ENCODE data around the gene HINT2.

Gene HINT2

GRCh38 chr9:35808433-35808832, 6.4 kb downstream of the HINT2 start:
- Histone ChIP-seq H3K27ac (ENCODE audit: low read depth, low read length) (no peak overlapping the region), H3K4me1 (ENCODE audit: control insufficient read depth, low read length) (peaks cover 22% of the 10 kb centered on the region), H3K4me3 (ENCODE audit: low read length) (no peak overlapping the region), H3K4me2 (ENCODE audit: low read length) (no peak overlapping the region), H3K9me2 (replicated peaks; ENCODE audit: control insufficient read depth, low read length) (no peaks in the 10 kb centered on the region), H3K36me3 (ENCODE audit: control insufficient read depth, low read length) (peaks cover 8% of the 10 kb centered on the region), H3K27me3 (ENCODE audit: control insufficient read depth, low read length) (no peaks in the 10 kb centered on the region), H3K9me3 (ENCODE audit: control insufficient read depth, insufficient read depth, low read length) (no peaks in the 10 kb centered on the region), H3F3A (ENCODE audit: control insufficient read depth, insufficient read depth) (no peaks in the 10 kb centered on the region), H3K79me2 (ENCODE audit: control insufficient read depth, low read length) (peaks cover under 1% of the 10 kb centered on the region; the same call in 1 of the 2 replicates), H4K20me1 (ENCODE audit: control insufficient read depth, insufficient read depth, low read depth, low read length) (no peaks in the 10 kb centered on the region)
- TF ChIP-seq EZH2phosphoT487 (IDR thresholded peaks at IDR 0.05; ENCODE audit: borderline replicate concordance, low read length): no peak
- TF ChIP-seq, protein P1, sequence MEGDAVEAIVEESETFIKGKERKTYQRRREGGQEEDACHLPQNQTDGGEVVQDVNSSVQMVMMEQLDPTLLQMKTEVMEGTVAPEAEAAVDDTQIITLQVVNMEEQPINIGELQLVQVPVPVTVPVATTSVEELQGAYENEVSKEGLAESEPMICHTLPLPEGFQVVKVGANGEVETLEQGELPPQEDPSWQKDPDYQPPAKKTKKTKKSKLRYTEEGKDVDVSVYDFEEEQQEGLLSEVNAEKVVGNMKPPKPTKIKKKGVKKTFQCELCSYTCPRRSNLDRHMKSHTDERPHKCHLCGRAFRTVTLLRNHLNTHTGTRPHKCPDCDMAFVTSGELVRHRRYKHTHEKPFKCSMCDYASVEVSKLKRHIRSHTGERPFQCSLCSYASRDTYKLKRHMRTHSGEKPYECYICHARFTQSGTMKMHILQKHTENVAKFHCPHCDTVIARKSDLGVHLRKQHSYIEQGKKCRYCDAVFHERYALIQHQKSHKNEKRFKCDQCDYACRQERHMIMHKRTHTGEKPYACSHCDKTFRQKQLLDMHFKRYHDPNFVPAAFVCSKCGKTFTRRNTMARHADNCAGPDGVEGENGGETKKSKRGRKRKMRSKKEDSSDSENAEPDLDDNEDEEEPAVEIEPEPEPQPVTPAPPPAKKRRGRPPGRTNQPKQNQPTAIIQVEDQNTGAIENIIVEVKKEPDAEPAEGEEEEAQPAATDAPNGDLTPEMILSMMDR (IDR thresholded peaks at IDR 0.05; ENCODE audit: low read depth, low read length, poor library complexity, severe bottlenecking): no peak

GRCh38 chr9:35806101-35806500, 8.7 kb downstream of the HINT2 start:
- Histone ChIP-seq H3K9me2 (replicated peaks; ENCODE audit: control insufficient read depth, low read length) (no peaks in the 10 kb centered on the region), H3K4me3 (ENCODE audit: low read length) (no peak overlapping the region), H3K4me1 (ENCODE audit: control insufficient read depth, low read length) (peaks cover under 1% of the 10 kb centered on the region; the same call in 1 of the 2 replicates), H4K20me1 (ENCODE audit: control insufficient read depth, insufficient read depth, low read depth, low read length) (no peaks in the 10 kb centered on the region), H3K4me2 (ENCODE audit: low read length) (no peak overlapping the region), H3K27ac (ENCODE audit: low read depth, low read length) (no peak overlapping the region), H3K36me3 (ENCODE audit: control insufficient read depth, low read length) (no peaks in the 10 kb centered on the region), H3F3A (ENCODE audit: control insufficient read depth, insufficient read depth) (no peaks in the 10 kb centered on the region), H3K27me3 (ENCODE audit: control insufficient read depth, low read length) (no peaks in the 10 kb centered on the region), H3K9me3 (ENCODE audit: control insufficient read depth, insufficient read depth, low read length) (no peaks in the 10 kb centered on the region), H3K79me2 (ENCODE audit: control insufficient read depth, low read length) (no peaks in the 10 kb centered on the region)
- TF ChIP-seq EZH2phosphoT487 (IDR thresholded peaks at IDR 0.05; ENCODE audit: borderline replicate concordance, low read length): no peak
- TF ChIP-seq, protein P1 (IDR thresholded peaks at IDR 0.05; ENCODE audit: low read depth, low read length, poor library complexity, severe bottlenecking): no peak

GRCh38 chr9:35801328-35802128, 13.3 kb downstream of the HINT2 start:
- no peaks in the 10 kb centered on the region for H3K9me2 ChIP-seq (replicated peaks; ENCODE audit: control insufficient read depth, low read length)
- no peak overlapping the region for H3K27ac ChIP-seq (ENCODE audit: low read depth, low read length)
- no peaks in the 10 kb centered on the region for H3F3A ChIP-seq (ENCODE audit: control insufficient read depth, insufficient read depth)
- no peak overlapping the region for H3K4me3 ChIP-seq (ENCODE audit: low read length)
- H3K9me3 ChIP-seq (ENCODE audit: control insufficient read depth, insufficient read depth, low read length): no peaks in the 10 kb centered on the region
- H3K27me3 ChIP-seq (ENCODE audit: control insufficient read depth, low read length): no peaks in the 10 kb centered on the region
- no peaks in the 10 kb centered on the region for H4K20me1 ChIP-seq (ENCODE audit: control insufficient read depth, insufficient read depth, low read depth, low read length)
- TF ChIP-seq EZH2phosphoT487 (IDR thresholded peaks at IDR 0.05; ENCODE audit: borderline replicate concordance, low read length): no peak
- TF ChIP-seq, protein P1 (IDR thresholded peaks at IDR 0.05; ENCODE audit: low read depth, low read length, poor library complexity, severe bottlenecking): no peak
- no peaks in the 10 kb centered on the region for H3K36me3 ChIP-seq (ENCODE audit: control insufficient read depth, low read length)
- H3K4me1 ChIP-seq (ENCODE audit: control insufficient read depth, low read length): no peaks in the 10 kb centered on the region
- H3K79me2 ChIP-seq (ENCODE audit: control insufficient read depth, low read length): no peaks in the 10 kb centered on the region
- no peak overlapping the region for H3K4me2 ChIP-seq (ENCODE audit: low read length)
